Astrocyte of the spinal cord (primary cell): ENCODE measurements around the gene HNRNPA2B1.

Experiments used
- DNase-seq: peaks from one replicate; pipeline ENCODE4 v3.0.0; 2011; ENCODE audit warnings: low read depth, low spot score
- H3K4me3 ChIP-seq: 2 replicates; pipeline ENCODE4 v1.5.1; 2011; ENCODE audit warnings: low read depth, mild to moderate bottlenecking, low read length, moderate library complexity
- CTCF ChIP-seq: IDR thresholded peaks from 2 replicates; pipeline ENCODE4 v1.5.1; 2012; ENCODE audit warnings: low read depth, mild to moderate bottlenecking, low read length, inconsistent platforms
- in situ Hi-C: cut with HindIII; loops from 2 replicates; pipeline ENCODE4 v1.10.0; 2017; ENCODE audit warnings: low sequenced_read_pairs

Gene HNRNPA2B1

GRCh38 chr7:26192485-26193087 lies 8.0 kb downstream of the HNRNPA2B1 start:
- TF ChIP-seq CTCF: no peak
- in situ Hi-C loops: no loop called here

GRCh38 chr7:26191974-26192479 lies 8.5 kb downstream of the HNRNPA2B1 start:
- no peak for TF ChIP-seq CTCF
- in situ Hi-C loops: no loop called here
- DNase-seq: no peak
- H3K4me3 ChIP-seq: no peak overlapping the region

More at GRCh38 chr7:26192485-26193087, 8.0 kb downstream of the HNRNPA2B1 start:
- no peak overlapping the region for H3K4me3 ChIP-seq
- DNase-seq: no peak

DNA sequence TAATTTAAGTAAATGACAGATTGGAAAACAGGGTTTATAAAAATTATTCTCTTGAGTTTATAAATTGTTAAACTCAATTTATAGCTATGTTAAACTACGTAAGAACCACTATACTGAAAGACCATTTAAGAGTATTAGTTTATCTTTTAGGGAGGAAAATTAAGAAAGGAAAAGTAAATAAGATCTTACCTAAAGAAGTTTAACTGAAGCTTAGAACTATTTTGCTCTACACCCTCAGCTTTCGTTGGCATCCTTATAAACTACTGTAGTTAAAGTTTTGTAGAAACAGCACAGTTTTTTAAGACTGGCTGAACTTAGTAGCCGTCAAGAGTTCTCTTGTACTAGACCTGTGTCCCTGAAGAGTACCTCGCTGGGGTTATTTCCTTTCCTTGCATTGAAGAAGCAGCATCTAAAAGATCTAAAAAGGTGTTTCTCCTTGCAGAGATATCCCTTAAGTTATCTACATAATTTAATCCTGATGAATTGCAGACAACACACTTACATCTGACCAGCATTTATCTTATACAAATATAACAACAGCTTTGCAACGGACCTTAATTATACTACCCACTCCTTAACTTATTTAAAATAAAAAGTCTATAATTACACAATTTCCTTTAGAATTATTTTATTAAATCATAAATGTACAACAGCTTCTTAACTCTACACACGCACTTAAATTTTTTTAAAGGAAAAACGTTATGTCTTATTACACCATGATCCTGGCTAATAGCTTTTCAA lies 9.1 kb downstream of the HNRNPA2B1 start:
- no peak for TF ChIP-seq CTCF
- H3K4me3 ChIP-seq: no peak overlapping the region
- in situ Hi-C loops: no loop called here
- no peak for DNase-seq

GRCh38 chr7:26190417-26190869 lies 10.1 kb downstream of the HNRNPA2B1 start:
- no peak for TF ChIP-seq CTCF
- DNase-seq: no peak
- in situ Hi-C loops: no loop called here
- H3K4me3 ChIP-seq: no peak overlapping the region

DNA sequence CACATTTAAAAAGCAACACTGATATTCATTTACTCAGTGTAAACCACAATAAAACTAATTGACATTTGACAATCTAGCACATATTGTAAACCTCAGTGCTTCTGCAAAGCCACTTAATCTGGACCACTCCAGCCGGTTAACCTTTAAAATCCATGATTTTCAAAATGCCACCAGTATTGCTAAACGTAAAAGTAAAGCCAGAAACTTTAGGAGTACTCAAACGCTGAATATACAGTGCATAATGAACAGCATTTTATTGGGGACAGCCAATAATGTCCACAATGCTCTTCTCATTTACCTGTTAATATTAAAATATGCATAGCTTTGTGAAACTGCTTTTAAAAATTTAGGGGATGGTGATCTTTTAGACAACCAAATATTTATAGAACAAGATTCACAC lies 10.8 kb downstream of the HNRNPA2B1 start:
- no peak for DNase-seq
- in situ Hi-C loops: no loop called here
- no peak for TF ChIP-seq CTCF
- H3K4me3 ChIP-seq: no peak overlapping the region

- no peak for DNase-seq
- in situ Hi-C loops: no loop called here
- no peak overlapping the region for H3K4me3 ChIP-seq
- no peak for TF ChIP-seq CTCF
Observed at GRCh38 chr7:26188957-26189541, 11.5 kb downstream of the HNRNPA2B1 start.
